GM12875 (cell line): ENCODE measurements around the gene GLIPR1L2.
A peak's percentile ranks its signal among the peaks of the same experiment; 100 is the strongest.
"Not testable (repeated sequence)": the region's sequence is repeated elsewhere in the genome, so short reads cannot be mapped to it uniquely, and the experiment has no call there.

Experiments used
- H3K4me3 ChIP-seq: one replicate; pipeline ENCODE4 v1.5.1; 2011; ENCODE audit warnings: low read depth, low read length, control low read depth
- TF ChIP-seq, protein P1 (sequence below): IDR thresholded peaks from 2 replicates; pipeline ENCODE4 v1.5.1; 2011; ENCODE audit warnings: low read depth, mild to moderate bottlenecking, control low read depth, inconsistent platforms, low read length, moderate library complexity, borderline replicate concordance; ENCODE audit not compliant: insufficient read depth

GLIPR1L2 gene

GRCh38 chr12:75390899-75391538 lies at the start of gene GLIPR1L2:
Gene GLIPR1L2 (plus strand): TSS chr12:75391089. CDS start chr12:75391117, 28 bp downstream.
- H3K4me3 ChIP-seq: peak within 1 kb of the TSS; percentile 64
- TF ChIP-seq, protein P1, sequence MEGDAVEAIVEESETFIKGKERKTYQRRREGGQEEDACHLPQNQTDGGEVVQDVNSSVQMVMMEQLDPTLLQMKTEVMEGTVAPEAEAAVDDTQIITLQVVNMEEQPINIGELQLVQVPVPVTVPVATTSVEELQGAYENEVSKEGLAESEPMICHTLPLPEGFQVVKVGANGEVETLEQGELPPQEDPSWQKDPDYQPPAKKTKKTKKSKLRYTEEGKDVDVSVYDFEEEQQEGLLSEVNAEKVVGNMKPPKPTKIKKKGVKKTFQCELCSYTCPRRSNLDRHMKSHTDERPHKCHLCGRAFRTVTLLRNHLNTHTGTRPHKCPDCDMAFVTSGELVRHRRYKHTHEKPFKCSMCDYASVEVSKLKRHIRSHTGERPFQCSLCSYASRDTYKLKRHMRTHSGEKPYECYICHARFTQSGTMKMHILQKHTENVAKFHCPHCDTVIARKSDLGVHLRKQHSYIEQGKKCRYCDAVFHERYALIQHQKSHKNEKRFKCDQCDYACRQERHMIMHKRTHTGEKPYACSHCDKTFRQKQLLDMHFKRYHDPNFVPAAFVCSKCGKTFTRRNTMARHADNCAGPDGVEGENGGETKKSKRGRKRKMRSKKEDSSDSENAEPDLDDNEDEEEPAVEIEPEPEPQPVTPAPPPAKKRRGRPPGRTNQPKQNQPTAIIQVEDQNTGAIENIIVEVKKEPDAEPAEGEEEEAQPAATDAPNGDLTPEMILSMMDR: peak; percentile 85

GRCh38 chr12:75341873-75342272 lies 49.0 kb upstream of the GLIPR1L2 start:
- H3K4me3 ChIP-seq: no peak overlapping the region

GRCh38 chr12:75345531-75345930 lies 45.4 kb upstream of the GLIPR1L2 start:
- TF ChIP-seq, protein P1: no peak
- H3K4me3 ChIP-seq: no peak overlapping the region

More at GRCh38 chr12:75341873-75342272, 49.0 kb upstream of the GLIPR1L2 start:
- TF ChIP-seq, protein P1: no peak

GRCh38 chr12:75346215-75346614 lies 44.7 kb upstream of the GLIPR1L2 start:
- H3K4me3 ChIP-seq: not testable (repeated sequence)

GRCh38 chr12:75349946-75350345 lies 40.9 kb upstream of the GLIPR1L2 start:
- H3K4me3 ChIP-seq: no peak overlapping the region
- TF ChIP-seq, protein P1: no peak

GRCh38 chr12:75350413-75350812 lies 40.5 kb upstream of the GLIPR1L2 start:
- TF ChIP-seq, protein P1: no peak
- no peak overlapping the region for H3K4me3 ChIP-seq

- no peak overlapping the region for H3K4me3 ChIP-seq
- TF ChIP-seq, protein P1: no peak
These were observed 36.9 kb upstream of the GLIPR1L2 start for GRCh38 chr12:75354011-75354410.
